ENCODE measurements around the gene MACROD1.

DNA sequence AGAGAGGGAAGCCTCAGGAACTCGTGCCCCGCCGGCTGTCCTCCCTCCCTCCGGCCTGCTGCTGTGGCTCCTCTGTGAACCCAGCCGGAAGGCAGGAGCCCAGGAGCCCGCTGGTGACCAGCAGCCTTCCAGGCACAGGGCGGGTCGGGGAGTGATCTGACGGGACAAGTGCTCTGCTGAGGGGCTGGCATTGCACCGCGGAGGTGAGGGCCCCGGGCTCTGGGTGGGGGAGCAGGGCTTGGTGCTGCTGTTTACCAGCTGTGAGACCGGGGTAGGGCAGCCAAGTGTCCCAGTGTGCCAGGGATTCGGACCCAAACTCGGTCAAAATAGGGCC lies 76.9 kb downstream of the MACROD1 start:
- TF ChIP-seq, protein P1, sequence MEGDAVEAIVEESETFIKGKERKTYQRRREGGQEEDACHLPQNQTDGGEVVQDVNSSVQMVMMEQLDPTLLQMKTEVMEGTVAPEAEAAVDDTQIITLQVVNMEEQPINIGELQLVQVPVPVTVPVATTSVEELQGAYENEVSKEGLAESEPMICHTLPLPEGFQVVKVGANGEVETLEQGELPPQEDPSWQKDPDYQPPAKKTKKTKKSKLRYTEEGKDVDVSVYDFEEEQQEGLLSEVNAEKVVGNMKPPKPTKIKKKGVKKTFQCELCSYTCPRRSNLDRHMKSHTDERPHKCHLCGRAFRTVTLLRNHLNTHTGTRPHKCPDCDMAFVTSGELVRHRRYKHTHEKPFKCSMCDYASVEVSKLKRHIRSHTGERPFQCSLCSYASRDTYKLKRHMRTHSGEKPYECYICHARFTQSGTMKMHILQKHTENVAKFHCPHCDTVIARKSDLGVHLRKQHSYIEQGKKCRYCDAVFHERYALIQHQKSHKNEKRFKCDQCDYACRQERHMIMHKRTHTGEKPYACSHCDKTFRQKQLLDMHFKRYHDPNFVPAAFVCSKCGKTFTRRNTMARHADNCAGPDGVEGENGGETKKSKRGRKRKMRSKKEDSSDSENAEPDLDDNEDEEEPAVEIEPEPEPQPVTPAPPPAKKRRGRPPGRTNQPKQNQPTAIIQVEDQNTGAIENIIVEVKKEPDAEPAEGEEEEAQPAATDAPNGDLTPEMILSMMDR (IDR thresholded peaks at IDR 0.05), result no peak
- no peak for TF ChIP-seq POLR2A (IDR thresholded peaks at IDR 0.05)
